Activated CD8-positive, alpha-beta memory T cell treated with anti-CD3 and anti-CD28 coated beads, Interleukin-2, amount 10 ng/mL, durations not matched to agents 7 days and 5 days (primary cell): Measurements from ENCODE around the gene MID1. TPM values are rescaled to one million over a fixed set of nuclear protein-coding genes. Genes with fewer than 3 reads are reported as not detected.

ENCODE experiments used
- ATAC-seq: fragments of 150-1000 bp; cut with Tn5 transposase; one replicate; pipeline ENCODE4 v1.10.0; 2021; ENCODE audit warnings: moderate library complexity
- CTCF ChIA-PET: fragments of 350-600 bp; sonication (Branson Sonifier 250); formaldehyde crosslinking; loops from one replicate; lab custom pipeline; 2021; ENCODE audit warnings: antibody characterized with exemption; lab: Charles Lee
- DNase-seq: peaks from one replicate; pipeline ENCODE4 v3.0.0-alpha.2; 2020
- H3K27ac Mint-ChIP-seq: one replicate; pipeline ENCODE4 v1.8.0; 2021; ENCODE audit warnings: mild to moderate bottlenecking, mixed read lengths
- H3K27me3 Mint-ChIP-seq: one replicate; pipeline ENCODE4 v1.8.0; 2021; ENCODE audit warnings: mixed read lengths
- H3K36me3 Mint-ChIP-seq: one replicate; pipeline ENCODE4 v1.8.0; 2021; ENCODE audit warnings: mild to moderate bottlenecking, mixed read lengths
- H3K4me1 Mint-ChIP-seq: one replicate; pipeline ENCODE4 v1.8.0; 2021; ENCODE audit warnings: mixed read lengths
- H3K4me3 Mint-ChIP-seq: one replicate; pipeline ENCODE4 v1.8.0; 2021; ENCODE audit warnings: mild to moderate bottlenecking, moderate library complexity, mixed read lengths
- H3K9me3 Mint-ChIP-seq: one replicate; pipeline ENCODE4 v1.8.0; 2022; ENCODE audit warnings: low read depth, mixed read lengths
- total RNA-seq, 2 experiments: library from RNA; stranded (reverse); gene quantifications; one replicate each; pipeline ENCODE4 v1.2.3, GENCODE V29; 2021

MID1 gene
- total RNA-seq, 2 experiments from 2014 or later = 0.20 to 0.33 TPM

DNA sequence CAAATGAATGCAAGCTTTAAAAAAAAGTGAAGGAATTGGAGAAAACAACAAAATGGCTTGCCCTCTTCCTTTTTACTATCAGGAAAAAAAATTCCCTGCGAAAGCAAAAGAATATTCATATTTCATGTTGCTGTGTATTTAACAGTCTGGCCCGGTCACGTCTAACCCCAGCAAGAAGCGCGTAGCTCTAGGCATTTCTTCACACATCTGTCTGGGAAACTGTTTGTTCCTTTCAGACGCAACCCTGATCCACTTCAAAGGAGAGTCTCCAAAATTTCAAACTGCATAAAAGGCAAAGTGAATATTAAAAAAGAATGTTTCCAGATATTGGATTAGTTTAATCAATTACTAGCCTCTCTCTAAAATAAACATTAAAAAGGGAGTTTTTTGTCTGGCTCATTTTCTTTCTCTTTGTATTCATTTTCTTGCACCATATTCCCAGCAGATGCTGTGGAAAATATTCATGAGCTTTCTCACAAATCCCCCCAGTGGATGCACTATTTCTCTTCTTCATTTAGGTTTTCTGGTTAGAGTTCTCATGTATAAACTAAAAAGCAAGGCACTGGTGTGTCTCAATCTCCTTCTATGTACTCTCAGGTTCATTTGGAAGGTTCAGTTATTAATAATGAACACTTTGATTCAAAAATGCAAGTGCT, 145.3 kb downstream of the MID1 start:
- H3K9me3 Mint-ChIP-seq = no peaks in the 10 kb centered on the region
- no peaks in the 10 kb centered on the region for H3K27me3 Mint-ChIP-seq
- no peak overlapping the region for H3K4me3 Mint-ChIP-seq
- CTCF ChIA-PET = no interaction called here
- DNase-seq (no peak), ATAC-seq (no peak)
- H3K36me3 Mint-ChIP-seq = no peaks in the 10 kb centered on the region
- no peaks in the 10 kb centered on the region for H3K4me1 Mint-ChIP-seq
- H3K27ac Mint-ChIP-seq = no peak overlapping the region

DNA sequence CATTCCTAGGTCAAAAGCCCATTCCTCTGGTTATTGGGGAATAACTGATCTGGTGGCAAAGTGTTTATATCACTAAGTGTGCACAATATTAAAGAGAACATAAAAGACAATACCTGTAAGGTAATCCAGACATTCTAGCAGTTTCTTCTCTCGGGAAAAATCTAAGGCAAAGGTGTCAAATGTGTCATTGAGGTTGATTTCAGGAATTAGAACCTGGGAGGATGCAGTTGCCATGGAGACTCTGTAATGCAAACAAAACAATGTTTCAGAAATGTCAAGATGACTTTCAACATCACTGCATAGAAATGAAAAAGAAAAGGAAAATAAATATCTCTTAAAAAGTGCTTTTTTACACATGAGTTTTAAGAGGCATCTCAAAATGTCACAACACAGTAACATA, 145.9 kb downstream of the MID1 start:
- Mint-ChIP-seq H3K9me3 (no peaks in the 10 kb centered on the region), H3K36me3 (no peaks in the 10 kb centered on the region), H3K4me1 (no peaks in the 10 kb centered on the region), H3K4me3 (no peak overlapping the region), H3K27ac (no peak overlapping the region), H3K27me3 (no peaks in the 10 kb centered on the region)
- CTCF ChIA-PET = no interaction called here
- ATAC-seq (no peak), DNase-seq (no peak)

DNA sequence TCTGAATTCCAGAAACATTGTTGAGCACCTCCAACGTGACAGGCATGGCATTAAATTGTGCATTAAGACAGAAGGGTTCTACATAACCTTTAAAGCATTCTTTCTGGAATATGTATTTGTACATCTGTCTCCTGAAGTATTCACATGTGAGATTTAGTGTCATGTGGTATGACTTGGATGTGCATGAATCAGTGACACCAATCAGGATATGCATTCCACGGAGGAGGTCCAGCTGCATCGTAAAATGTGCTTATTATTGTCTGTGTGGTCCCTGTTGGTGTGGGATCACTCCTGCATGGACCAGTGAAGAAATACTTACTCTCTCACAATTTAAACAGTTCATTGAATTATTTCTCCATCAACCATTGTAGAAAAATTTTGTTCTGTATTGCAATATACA, 149.0 kb downstream of the MID1 start:
- H3K36me3 Mint-ChIP-seq = no peaks in the 10 kb centered on the region
- H3K4me1 Mint-ChIP-seq = no peaks in the 10 kb centered on the region
- no peak for ATAC-seq
- no peak overlapping the region for H3K27ac Mint-ChIP-seq
- no peak overlapping the region for H3K4me3 Mint-ChIP-seq
- CTCF ChIA-PET = no interaction called here
- H3K9me3 Mint-ChIP-seq = no peaks in the 10 kb centered on the region
- no peak for DNase-seq
- no peaks in the 10 kb centered on the region for H3K27me3 Mint-ChIP-seq

DNA sequence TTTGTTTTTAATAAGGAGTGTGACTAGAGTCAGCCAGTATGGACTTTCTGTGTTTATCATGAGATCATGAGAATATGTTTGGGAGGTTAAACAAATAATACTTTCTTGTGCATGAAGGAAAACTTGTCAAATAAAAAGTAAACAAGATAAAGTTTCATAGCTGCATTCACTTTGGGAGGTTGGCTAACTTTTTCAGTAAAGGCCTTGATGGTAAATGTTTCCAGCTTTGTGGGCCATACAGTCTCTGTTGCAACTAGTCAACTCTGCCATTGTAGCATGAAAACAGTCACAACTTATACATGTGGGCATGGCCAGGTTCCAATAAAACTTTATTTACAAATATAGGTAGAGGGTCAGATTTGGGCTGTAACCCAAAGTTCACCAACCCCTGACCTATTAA, 150.4 kb downstream of the MID1 start:
- no peaks in the 10 kb centered on the region for H3K36me3 Mint-ChIP-seq
- H3K27me3 Mint-ChIP-seq = no peaks in the 10 kb centered on the region
- no peaks in the 10 kb centered on the region for H3K4me1 Mint-ChIP-seq
- CTCF ChIA-PET = no interaction called here
- no peak overlapping the region for H3K4me3 Mint-ChIP-seq
- DNase-seq (no peak), ATAC-seq (no peak)
- H3K27ac Mint-ChIP-seq = no peak overlapping the region
- H3K9me3 Mint-ChIP-seq = no peaks in the 10 kb centered on the region

DNA sequence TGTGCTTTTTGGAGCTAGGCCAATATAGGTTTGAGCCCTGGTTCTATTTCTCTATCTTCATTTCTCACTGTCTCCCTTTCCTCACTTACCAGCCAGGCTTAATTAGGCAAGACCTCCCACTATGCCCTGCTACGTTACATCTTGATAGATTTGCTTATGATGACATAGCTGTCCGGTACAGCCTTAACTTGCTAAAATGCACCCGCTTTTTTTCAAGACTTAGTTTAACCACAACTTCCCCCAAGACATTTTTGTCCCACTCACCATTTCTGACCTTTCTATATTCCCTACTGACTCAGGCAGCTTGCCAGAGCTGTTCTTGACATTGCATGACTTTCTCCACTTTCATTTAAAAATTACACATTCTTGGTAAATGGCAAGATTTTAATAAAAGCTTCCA, 152.6 kb downstream of the MID1 start:
- Mint-ChIP-seq H3K27me3 (no peaks in the 10 kb centered on the region), H3K27ac (no peak overlapping the region), H3K36me3 (no peaks in the 10 kb centered on the region), H3K4me3 (no peak overlapping the region), H3K9me3 (no peaks in the 10 kb centered on the region), H3K4me1 (no peaks in the 10 kb centered on the region)
- CTCF ChIA-PET = no interaction called here
- DNase-seq (no peak), ATAC-seq (no peak)

DNA sequence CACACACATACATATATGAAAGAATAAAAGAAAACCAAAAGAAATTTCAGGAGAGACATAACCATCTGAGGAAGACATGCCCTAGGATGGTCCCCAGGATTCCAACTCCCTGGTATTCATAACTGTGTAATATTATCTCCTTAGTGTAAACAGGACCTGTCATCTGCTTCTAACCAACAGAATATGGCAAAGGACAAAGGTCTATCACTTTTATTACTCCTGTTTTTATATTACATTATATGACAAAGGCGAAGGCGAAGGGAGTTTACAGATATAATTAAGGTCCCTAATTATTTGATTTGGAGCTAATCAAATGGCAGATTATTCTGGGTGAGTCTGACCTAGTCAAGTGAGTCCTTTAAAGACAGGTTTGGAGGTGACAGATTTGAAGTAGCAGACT, 155.1 kb downstream of the MID1 start:
- no peak for ATAC-seq
- CTCF ChIA-PET = no interaction called here
- no peaks in the 10 kb centered on the region for H3K9me3 Mint-ChIP-seq
- H3K4me3 Mint-ChIP-seq = no peak overlapping the region
- no peaks in the 10 kb centered on the region for H3K36me3 Mint-ChIP-seq
- no peaks in the 10 kb centered on the region for H3K27me3 Mint-ChIP-seq
- no peak overlapping the region for H3K27ac Mint-ChIP-seq
- H3K4me1 Mint-ChIP-seq = no peaks in the 10 kb centered on the region
- DNase-seq = no peak

DNA sequence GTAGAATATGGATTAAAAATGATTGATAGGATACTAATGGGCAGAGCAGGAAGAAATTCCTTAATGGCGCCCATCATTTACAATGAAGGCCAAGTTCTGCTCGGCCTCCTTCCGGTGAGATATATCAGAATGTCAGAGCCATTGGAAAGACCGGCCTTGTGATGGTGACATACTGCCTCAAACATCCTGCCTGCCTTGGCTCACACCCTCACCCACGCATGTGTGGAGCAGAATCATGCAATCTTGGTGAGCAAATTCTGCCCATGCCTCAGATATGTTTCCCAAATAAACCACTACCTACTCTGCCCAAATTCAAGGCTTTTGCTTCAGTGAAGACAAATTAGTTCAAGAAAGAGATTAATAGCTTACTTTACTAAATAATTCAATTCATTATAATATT, 163.3 kb downstream of the MID1 start:
- Mint-ChIP-seq H3K4me3 (no peak overlapping the region), H3K36me3 (no peaks in the 10 kb centered on the region), H3K9me3 (no peaks in the 10 kb centered on the region), H3K27me3 (no peaks in the 10 kb centered on the region), H3K27ac (no peak overlapping the region), H3K4me1 (no peaks in the 10 kb centered on the region)
- CTCF ChIA-PET = no interaction called here
- no peak for ATAC-seq
- DNase-seq = no peak

DNA sequence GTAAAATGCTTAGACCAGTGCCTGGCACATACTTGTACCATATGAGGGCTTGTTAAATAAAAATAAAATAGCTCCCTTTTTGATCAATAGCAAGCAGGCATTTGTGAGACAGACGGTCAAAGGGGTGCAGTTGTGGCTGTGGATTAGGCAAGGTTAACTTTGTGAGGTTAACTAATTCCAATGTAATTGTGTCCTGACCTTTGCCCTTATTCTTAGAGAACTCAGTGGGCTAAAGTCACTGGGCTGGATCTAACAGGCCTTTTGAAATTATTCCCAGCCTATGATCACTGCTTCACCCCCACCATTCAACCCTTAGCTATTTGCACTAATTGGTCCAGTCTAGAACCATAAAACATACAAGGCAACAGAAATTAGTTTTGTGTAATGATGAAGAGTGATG, 166.4 kb downstream of the MID1 start:
- no peak overlapping the region for H3K4me3 Mint-ChIP-seq
- H3K36me3 Mint-ChIP-seq = no peaks in the 10 kb centered on the region
- no peak overlapping the region for H3K27ac Mint-ChIP-seq
- H3K9me3 Mint-ChIP-seq = no peaks in the 10 kb centered on the region
- no peaks in the 10 kb centered on the region for H3K4me1 Mint-ChIP-seq
- ATAC-seq (no peak), DNase-seq (no peak)
- no peaks in the 10 kb centered on the region for H3K27me3 Mint-ChIP-seq
- CTCF ChIA-PET = no interaction called here

DNA sequence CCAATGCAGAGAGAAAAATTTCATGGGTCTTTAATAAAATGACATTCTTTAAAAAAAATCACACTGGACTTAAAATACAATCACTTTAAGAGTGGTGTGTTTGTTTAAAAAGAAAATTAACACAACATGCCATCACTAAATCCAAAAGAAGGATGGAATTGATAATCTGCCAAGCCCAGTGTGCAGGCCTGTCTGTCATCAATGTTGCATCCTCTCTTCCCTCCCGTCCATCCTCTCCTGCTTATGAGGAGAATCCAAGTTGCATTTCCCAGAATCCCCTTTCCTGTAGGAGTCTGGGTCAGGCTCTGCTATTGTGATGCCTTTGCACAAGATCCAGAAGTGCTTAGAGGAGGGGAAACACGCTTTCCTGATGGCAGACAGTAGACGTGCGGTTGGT, 169.4 kb downstream of the MID1 start:
- Mint-ChIP-seq H3K27me3 (no peaks in the 10 kb centered on the region), H3K27ac (no peak overlapping the region), H3K36me3 (no peaks in the 10 kb centered on the region), H3K4me1 (no peaks in the 10 kb centered on the region), H3K4me3 (no peak overlapping the region), H3K9me3 (no peaks in the 10 kb centered on the region)
- CTCF ChIA-PET = no interaction called here
- no peak for ATAC-seq
- DNase-seq = no peak

DNA sequence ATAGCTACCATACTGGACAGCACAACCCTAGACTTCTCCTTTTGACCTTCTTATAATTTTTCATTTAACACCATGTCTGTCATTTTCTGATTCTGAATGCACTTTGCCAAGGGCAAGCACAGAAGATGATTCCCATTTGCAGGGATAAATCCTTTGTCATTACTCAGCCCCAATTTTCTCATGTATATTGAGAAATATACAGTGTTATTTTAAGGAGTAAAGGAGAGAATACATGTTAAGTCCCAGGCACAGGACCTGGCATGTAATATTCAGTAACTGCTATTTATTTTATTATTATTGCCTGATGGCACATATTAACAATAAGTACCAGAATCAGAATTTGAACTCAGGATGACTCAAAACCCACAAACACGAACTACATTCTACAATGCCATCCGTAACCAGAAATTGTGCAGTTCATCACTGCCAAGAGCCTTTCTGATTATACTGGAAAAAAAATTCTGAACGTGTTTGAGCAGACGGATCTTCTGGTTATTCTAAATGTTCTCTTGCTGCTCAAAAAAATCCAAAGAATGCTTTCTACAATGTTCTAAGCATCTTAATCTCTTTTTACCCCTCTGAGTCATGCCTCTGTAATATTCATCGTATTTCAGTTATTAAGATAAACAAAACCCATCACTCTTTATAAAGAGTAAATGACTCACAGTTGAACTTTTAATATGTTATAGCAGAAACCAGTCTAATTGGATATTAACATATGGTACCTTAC, 170.0 kb downstream of the MID1 start:
- no peaks in the 10 kb centered on the region for H3K27me3 Mint-ChIP-seq
- CTCF ChIA-PET = no interaction called here
- no peaks in the 10 kb centered on the region for H3K36me3 Mint-ChIP-seq
- no peak for DNase-seq
- no peak for ATAC-seq
- H3K9me3 Mint-ChIP-seq = no peaks in the 10 kb centered on the region
- no peaks in the 10 kb centered on the region for H3K4me1 Mint-ChIP-seq
- H3K4me3 Mint-ChIP-seq = no peak overlapping the region
- H3K27ac Mint-ChIP-seq = no peak overlapping the region

DNA sequence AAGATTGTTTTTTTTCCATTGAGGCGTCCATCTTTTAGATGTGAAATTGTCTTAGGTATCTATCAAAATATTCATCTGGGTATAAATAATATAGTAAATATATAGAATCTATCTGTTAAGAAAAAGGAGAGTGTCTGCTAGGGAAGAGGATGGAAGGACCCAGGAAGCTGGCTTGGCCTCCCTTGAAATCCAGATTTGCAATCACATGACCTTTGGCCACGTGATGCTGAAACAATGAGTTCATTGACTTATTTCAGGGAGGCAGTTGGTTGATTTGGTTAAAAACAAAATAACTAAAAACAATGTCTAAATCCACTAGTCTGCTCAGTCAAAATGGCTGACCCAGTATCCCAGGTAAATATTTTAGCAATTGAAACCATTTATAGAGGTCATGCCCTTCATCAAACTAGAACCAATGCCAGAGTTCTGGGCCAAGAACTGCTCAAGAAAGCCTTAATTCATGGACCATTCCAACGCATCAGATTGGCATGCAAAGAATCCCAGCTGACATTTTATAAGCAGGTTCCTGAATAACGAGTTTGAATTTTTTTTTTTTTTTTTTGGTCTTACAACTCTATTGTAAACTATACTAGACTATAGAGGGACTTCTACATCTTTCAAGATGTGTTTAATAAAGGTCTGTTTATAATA, 172.7 kb downstream of the MID1 start:
- H3K27ac Mint-ChIP-seq = no peak overlapping the region
- no peaks in the 10 kb centered on the region for H3K36me3 Mint-ChIP-seq
- H3K4me1 Mint-ChIP-seq = no peaks in the 10 kb centered on the region
- ATAC-seq = no peak
- DNase-seq = no peak
- no peak overlapping the region for H3K4me3 Mint-ChIP-seq
- CTCF ChIA-PET = no interaction called here
- H3K27me3 Mint-ChIP-seq = no peaks in the 10 kb centered on the region
- H3K9me3 Mint-ChIP-seq = no peaks in the 10 kb centered on the region

DNA sequence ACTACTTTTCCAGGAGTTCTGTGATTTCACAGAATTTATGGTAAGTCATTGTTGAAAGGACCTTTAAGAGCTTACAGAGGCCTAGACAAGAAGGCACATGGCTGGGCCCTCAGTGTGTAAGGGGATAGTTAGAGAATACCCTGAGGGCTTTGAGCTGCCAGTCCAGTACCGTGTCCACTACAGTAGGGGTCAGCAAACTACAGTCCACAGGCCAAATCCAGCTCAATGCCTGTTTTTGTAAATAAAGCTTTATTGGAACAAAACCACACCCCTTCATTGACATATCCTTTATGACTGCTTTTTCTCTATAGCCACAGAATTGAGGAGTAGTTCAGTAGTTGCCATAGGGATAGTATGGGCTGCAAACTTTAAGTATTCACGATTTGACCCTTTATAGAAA, 176.2 kb downstream of the MID1 start:
- Mint-ChIP-seq H3K4me3 (no peak overlapping the region), H3K27ac (no peak overlapping the region), H3K27me3 (no peaks in the 10 kb centered on the region), H3K4me1 (no peaks in the 10 kb centered on the region), H3K36me3 (no peaks in the 10 kb centered on the region), H3K9me3 (peaks cover 4% of the 10 kb centered on the region)
- DNase-seq (no peak), ATAC-seq (no peak)
- CTCF ChIA-PET = interaction anchor here (1.1 kb wide), 1 partner anchor 9 kb away, joined by 3 read pairs; no protein-coding TSS in a partner anchor

DNA sequence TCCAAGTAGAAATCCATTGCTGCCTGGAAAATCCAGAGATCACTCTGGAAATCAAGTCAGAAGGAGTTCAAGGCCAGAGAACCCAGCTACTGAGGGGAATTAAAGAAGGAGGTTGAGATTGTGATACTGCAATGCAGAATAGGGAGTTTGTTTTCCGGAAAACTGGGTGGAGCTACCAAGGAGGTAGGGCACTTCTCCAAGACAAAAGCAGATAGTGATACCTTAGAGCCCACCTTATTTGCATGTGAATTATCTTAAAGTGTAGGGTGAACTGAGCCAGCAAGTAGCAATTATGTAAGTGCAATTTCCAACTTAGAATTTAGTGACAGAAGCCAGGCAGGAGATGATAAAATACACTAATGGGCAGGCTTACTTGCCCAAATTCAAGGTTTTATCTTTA, 178.9 kb downstream of the MID1 start:
- peaks cover 4% of the 10 kb centered on the region for H3K9me3 Mint-ChIP-seq
- H3K4me3 Mint-ChIP-seq = no peak overlapping the region
- CTCF ChIA-PET = no interaction called here
- no peak for DNase-seq
- H3K36me3 Mint-ChIP-seq = no peaks in the 10 kb centered on the region
- no peaks in the 10 kb centered on the region for H3K27me3 Mint-ChIP-seq
- H3K4me1 Mint-ChIP-seq = no peaks in the 10 kb centered on the region
- no peak for ATAC-seq
- H3K27ac Mint-ChIP-seq = no peak overlapping the region

DNA sequence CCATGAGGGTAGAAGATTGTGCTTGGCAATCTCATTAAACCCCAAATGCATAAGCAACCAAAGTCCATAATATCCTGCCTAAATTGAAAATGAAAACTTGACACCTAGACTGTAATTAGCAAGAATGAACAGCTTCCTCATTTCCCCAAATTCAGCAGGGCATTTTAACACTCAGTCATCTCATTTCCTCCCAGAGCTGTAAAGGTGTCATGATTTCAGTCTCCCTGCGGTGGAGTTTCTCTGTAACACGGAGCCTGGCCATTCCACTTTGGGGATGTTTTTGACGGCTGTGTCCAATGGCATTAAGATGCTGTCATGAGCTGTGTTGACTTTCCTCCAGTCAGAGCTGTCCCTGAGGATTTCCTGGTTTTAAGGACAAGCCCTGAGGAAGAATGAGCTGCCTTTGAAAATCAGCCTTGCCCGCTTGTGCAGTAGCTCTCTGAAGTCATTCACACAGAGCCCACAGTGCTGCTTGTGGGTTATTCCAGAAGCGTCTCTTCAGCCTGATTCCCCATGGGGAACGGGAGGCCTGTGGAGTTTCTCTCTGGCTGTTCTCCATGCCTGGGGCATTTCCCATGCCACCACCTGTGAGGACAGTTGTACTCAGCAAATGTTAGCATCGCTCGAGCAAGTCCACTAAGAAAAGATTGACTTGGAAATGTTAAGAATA, 187.0 kb downstream of the MID1 start:
- ATAC-seq (no peak), DNase-seq (no peak)
- Mint-ChIP-seq H3K9me3 (no peaks in the 10 kb centered on the region), H3K4me1 (no peaks in the 10 kb centered on the region), H3K4me3 (no peak overlapping the region), H3K36me3 (no peaks in the 10 kb centered on the region), H3K27me3 (no peaks in the 10 kb centered on the region), H3K27ac (no peak overlapping the region)
- CTCF ChIA-PET = no interaction called here
